Liver (tissue), 3 donors: Measurements from ENCODE around the gene MNS1.

ENCODE experiments used
- CTCF ChIP-seq: fragments of 150-350 bp; IDR thresholded peaks from 2 replicates; pipeline ENCODE4 v1.5.1; 2017; ENCODE audit warnings: improper control_type of control experiment, low read depth, low read length; ENCODE audit not compliant: missing input control
- HNF4A ChIP-seq, 2 donors: conservative IDR thresholded peaks; 2 replicates each; pipeline ENCODE4 v1.6.1; 2016; ENCODE audit warnings: antibody characterized with exemption in 2 of 2, mild to moderate bottlenecking in 2 of 2
- HNF4G ChIP-seq: IDR thresholded peaks from 2 replicates; pipeline ENCODE4 v1.6.1; 2016; ENCODE audit warnings: antibody characterized with exemption
- NR2F2 ChIP-seq: IDR thresholded peaks from 2 replicates; pipeline ENCODE4 v1.6.1; 2016; ENCODE audit warnings: antibody characterized with exemption
- SP1 ChIP-seq: IDR thresholded peaks from 2 replicates; pipeline ENCODE4 v1.6.1; 2018; ENCODE audit warnings: antibody characterized with exemption, mild to moderate bottlenecking
- TAF1 ChIP-seq: conservative IDR thresholded peaks from 2 replicates; pipeline ENCODE4 v1.6.1; 2016; ENCODE audit warnings: antibody characterized with exemption, mild to moderate bottlenecking
- YY1 ChIP-seq: IDR thresholded peaks from 2 replicates; pipeline ENCODE4 v1.6.1; 2016; ENCODE audit warnings: antibody characterized with exemption, mild to moderate bottlenecking
- donor health status: healthy.
- donor health status: healthy.

GRCh38 chr15:56472278-56472677, 7.3 kb upstream of the MNS1 start:
- TF ChIP-seq HNF4A (conservative IDR thresholded peaks at IDR 0.05) (no peak), CTCF (no peak), SP1 (no peak), HNF4G (no peak), NR2F2 (no peak), YY1 (no peak), TAF1 (no peak)
